ENCODE results near the gene FOXO1. TPM values are rescaled to one million over a fixed set of nuclear protein-coding genes. Genes with fewer than 3 reads are reported as not detected.

FOXO1 gene
- total RNA-seq, 4 donors from 2014 or later: 65.6 to 87.4 (median 78.5) TPM

DNA sequence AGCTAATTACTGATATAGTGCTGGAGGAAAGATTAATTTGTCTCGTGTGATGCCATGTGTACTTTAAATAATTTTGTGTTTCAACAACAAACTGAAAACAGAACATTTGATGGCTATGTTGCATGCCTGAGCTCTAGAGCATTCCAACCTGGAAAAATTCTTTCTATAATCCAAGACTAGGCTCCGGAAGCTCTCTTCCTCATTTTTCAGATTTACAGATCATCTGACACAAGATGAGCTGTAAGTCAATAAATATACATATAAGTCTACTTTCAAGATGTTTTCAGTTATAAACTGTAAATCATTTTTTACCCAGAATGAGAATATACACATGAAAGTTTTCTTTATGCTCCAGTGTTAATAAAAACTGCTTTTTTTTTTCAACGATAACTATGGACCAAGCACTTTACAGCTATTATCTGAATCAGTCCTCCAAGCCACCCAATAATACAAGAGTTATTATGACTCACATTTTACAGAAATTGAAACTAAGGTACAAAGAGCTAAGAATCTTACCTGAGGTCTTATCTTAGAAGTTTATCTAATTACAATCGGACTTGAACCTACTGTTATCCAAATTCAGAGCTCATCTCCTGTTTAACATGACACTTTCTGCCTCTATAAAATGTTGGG, 6.4 kb upstream of the FOXO1 start:
- WGBS: 77% methylated on average over 4 of the region's 4 CpGs
- no peaks in the 10 kb centered on the region for H3K36me3 ChIP-seq
- TF ChIP-seq POLR2A (IDR thresholded peaks at IDR 0.05; ENCODE audit: low read depth) (no peak), POLR2AphosphoS5 (IDR thresholded peaks at IDR 0.05) (no peak), EP300 (IDR thresholded peaks at IDR 0.05) (no peak), CTCF (IDR thresholded peaks at IDR 0.05) (no peak)
- no peaks in the 10 kb centered on the region for H3K27me3 ChIP-seq
- H3K9me3 ChIP-seq: no peaks in the 10 kb centered on the region
- H3K27ac ChIP-seq (replicated peaks in 1 of 4): no peak overlapping the region
- H3K4me1 ChIP-seq: peaks cover 2 to 10% (median 8%) of the 10 kb centered on the region in 4 donors
- intact Hi-C loops (cut with DNase I): no loop called here
- no peak for DNase-seq (ENCODE audit: extremely low spot score)
- H3K4me3 ChIP-seq: no peak overlapping the region

DNA sequence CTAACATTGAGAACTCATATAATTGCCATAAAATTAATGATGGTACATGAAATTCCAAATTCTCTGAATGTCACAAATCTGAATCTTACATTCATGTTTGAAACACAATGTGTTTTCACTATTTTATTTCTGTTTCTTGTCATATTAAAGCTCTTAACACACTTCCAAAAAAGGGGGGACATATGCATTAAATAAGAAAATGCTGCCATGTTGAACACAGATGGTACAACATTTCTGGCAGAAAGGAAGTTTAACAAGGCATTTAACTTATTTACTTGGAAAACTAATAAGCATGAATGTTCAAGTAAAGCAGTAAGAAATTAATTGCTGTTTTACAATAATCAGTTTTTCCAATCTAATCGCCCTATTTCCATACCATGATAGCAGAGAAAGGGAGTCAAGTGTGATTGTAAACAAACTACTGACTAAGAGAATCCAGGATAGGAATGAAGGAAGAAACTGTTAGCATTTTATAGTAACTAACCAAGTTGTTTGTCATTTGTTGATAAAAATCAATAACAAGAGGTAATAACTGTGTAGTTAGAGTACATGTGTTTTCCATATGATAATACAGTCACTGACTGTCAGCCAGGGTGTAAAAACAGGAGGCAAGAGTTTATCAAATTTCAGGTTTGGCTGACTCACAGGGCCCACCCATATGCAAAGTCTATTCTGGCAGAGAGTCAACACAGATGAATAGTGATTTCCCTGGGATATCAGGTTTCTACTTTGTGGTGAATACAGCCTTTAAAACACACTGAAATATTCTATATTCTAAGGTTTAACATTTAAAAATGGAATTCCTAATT, 5.7 kb upstream of the FOXO1 start:
- WGBS: 73% methylated on average over 1 of the region's 1 CpG
- H3K4me1 ChIP-seq: peaks cover 5 to 15% (median 14%) of the 10 kb centered on the region in 4 donors
- no peak overlapping the region for H3K27ac ChIP-seq (replicated peaks in 1 of 4)
- H3K4me3 ChIP-seq: no peak overlapping the region
- no peaks in the 10 kb centered on the region for H3K27me3 ChIP-seq
- DNase-seq (ENCODE audit: extremely low spot score): no peak
- TF ChIP-seq POLR2AphosphoS5 (IDR thresholded peaks at IDR 0.05): no peak
- TF ChIP-seq EP300 (IDR thresholded peaks at IDR 0.05): no peak
- no peak for TF ChIP-seq POLR2A (IDR thresholded peaks at IDR 0.05; ENCODE audit: low read depth)
- TF ChIP-seq CTCF (IDR thresholded peaks at IDR 0.05): no peak
- intact Hi-C loops (cut with DNase I): no loop called here
- H3K9me3 ChIP-seq: no peaks in the 10 kb centered on the region
- H3K36me3 ChIP-seq: no peaks in the 10 kb centered on the region

GRCh38 chr13:40670307-40670706, 3.9 kb upstream of the FOXO1 start:
- H3K27me3 ChIP-seq: no peaks in the 10 kb centered on the region

GRCh38 chr13:40668335-40668734, 1.9 kb upstream of the FOXO1 start:
- Histone ChIP-seq H3K27me3 (no peaks in the 10 kb centered on the region), H3K4me1 (peaks cover 5 to 21% (median 16%) of the 10 kb centered on the region in 4 donors), H3K4me3 (peak overlapping the region; percentile 96 to 99 (median 97)), H3K27ac (replicated peaks in 1 of 4) (peak overlapping the region; percentile 99 to 100 (median 99)), H3K9me3 (peaks cover 0 to 3% (median 0%) of the 10 kb centered on the region in 4 donors), H3K36me3 (no peaks in the 10 kb centered on the region)
- DNase-seq (ENCODE audit: extremely low spot score): peak; percentile 92
- intact Hi-C loops (cut with DNase I): loop anchor here (5.0 to 10.0 kb wide), 5 partner anchors 104 to 596 kb away; no protein-coding TSS in a partner anchor
- peak; percentile 21 to 50 (median 35) for TF ChIP-seq CTCF (IDR thresholded peaks at IDR 0.05)
- no peak for TF ChIP-seq EP300 (IDR thresholded peaks at IDR 0.05)
- no peak for TF ChIP-seq POLR2A (IDR thresholded peaks at IDR 0.05; ENCODE audit: low read depth)
- peak; percentile 8 to 37 for TF ChIP-seq POLR2AphosphoS5 (IDR thresholded peaks at IDR 0.05)
- WGBS: 50% methylated on average over 11 of the region's 11 CpGs

More at GRCh38 chr13:40670307-40670706, 3.9 kb upstream of the FOXO1 start:
- Histone ChIP-seq H3K4me3 (no peak overlapping the region), H3K9me3 (peaks cover 0 to 3% (median 0%) of the 10 kb centered on the region in 4 donors), H3K36me3 (no peaks in the 10 kb centered on the region), H3K27ac (replicated peaks in 1 of 4) (no peak overlapping the region), H3K4me1 (peaks cover 5 to 15% (median 14%) of the 10 kb centered on the region in 4 donors)
- intact Hi-C loops (cut with DNase I): no loop called here
- 76% methylated on average over 2 of the region's 2 CpGs for WGBS
- DNase-seq (ENCODE audit: extremely low spot score): no peak
- TF ChIP-seq POLR2A (IDR thresholded peaks at IDR 0.05; ENCODE audit: low read depth): no peak
- no peak for TF ChIP-seq EP300 (IDR thresholded peaks at IDR 0.05)
- TF ChIP-seq POLR2AphosphoS5 (IDR thresholded peaks at IDR 0.05): no peak
- no peak for TF ChIP-seq CTCF (IDR thresholded peaks at IDR 0.05)

Data from esophagus muscularis mucosa (tissue), 4 donors.